ENCODE results near the gene VPS37B. TPM values are rescaled to one million over a fixed set of nuclear protein-coding genes. Genes with fewer than 3 reads are reported as not detected.
A peak's percentile ranks its signal among the peaks of the same experiment; 100 is the strongest.

VPS37B gene
- total and polyA plus RNA-seq, 2 of the 8 experiments (the other 6 are each of a cell fraction or from before 2014, with no cell fraction given), result 11.9 to 15.7 TPM

DNA sequence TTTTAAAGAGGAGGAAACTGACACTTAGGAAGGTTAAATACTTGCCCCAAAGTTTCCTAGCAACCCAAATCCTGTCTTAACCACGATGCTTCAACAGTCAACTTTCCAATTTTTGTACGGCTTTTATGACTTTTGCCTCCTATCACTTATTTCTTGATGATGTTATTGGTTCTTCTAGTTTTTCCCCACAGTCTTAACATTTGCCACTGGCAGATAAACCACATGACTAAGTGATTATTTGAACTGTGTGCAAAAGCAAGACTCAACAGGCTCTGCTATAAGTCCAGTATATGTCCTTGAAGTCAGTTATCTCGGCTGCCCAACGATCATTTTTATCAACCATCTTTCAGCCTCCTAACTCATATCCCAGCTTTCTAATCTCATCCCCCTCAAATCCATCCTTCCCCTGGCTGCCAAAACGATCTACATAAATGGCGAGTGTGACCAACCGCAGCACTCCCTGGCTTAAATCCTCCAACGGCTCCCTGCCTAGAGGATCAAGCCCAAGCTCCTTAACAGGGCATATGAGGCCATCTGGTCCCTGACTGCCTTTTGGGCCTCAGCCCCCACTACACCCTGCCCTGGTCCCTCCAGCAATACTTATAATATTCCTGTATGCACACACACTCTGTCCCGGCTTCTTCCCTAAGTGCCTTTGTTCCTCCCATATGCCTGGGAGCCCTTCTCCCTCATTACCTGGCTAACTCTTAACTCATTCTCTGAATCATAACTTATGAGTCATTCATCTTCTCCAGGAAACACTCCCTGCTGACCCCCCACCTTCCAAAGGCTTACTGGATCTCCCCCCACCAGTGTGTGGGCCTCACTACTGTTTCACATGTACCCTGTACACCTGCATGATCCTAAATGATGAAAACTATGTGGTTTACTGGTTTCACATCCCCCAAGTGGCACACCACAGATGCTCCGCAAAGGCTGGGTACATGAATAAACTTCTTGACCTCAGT is 8.8 kb downstream of the VPS37B start:
- 87% methylated on average over 10 of the region's 10 CpGs; no CpG with 5 or more reads in 1 of the 2 experiments for WGBS, 2 experiments (ENCODE audit: extremely low coverage in 1 of 2, insufficient coverage in 1 of 2, insufficient read length in 1 of 2, insufficient replicate concordance in 2 of 2, low coverage in 1 of 2, low lambda C conversion rate in 2 of 2, missing lambda C conversion rate in 1 of 2)
- POLR2A ChIA-PET (ENCODE audit: partially characterized antibody), result interaction anchor here (1.0 to 1.7 kb wide), 3 partner anchors 8 to 15 kb away, joined by 3 to 5 read pairs (median 4); no protein-coding TSS in a partner anchor
- Histone ChIP-seq H3K79me1 (ENCODE audit: low read depth, low read length) (peaks cover 5% of the 10 kb centered on the region; the same call in 1 of the 2 replicates), H2AK5ac (ENCODE audit: low read depth, low read length) (no peak overlapping the region), H2BK15ac (ENCODE audit: low read length) (no peak overlapping the region; the same call in 1 of the 2 replicates), H3K4me1 (replicated peaks in 1 of 4; ENCODE audit: control insufficient read depth in 3 of 4, insufficient read depth in 4 of 4, low read length in 3 of 4) (peaks cover 4 to 21% (median 11%) of the 10 kb centered on the region in 4 experiments), H3K36me3 (ENCODE audit: control insufficient read depth in 2 of 4, insufficient read depth in 4 of 4, low read length in 3 of 4) (no peaks in the 10 kb centered on the region), H3K4me2 (ENCODE audit: insufficient read depth in 1 of 2, low read depth in 2 of 2, low read length in 2 of 2) (no peak overlapping the region; a peak in 1 of 4 replicates), H3K4me3 (ENCODE audit: extremely low read depth in 1 of 4, insufficient read depth in 2 of 4, low read depth in 3 of 4, low read length in 4 of 4) (no peak overlapping the region), H4K91ac (replicated peaks; ENCODE audit: insufficient read length, low read length) (no peak overlapping the region), H3K79me2 (ENCODE audit: control insufficient read depth in 1 of 2, insufficient read depth in 2 of 2, low read length in 2 of 2) (peaks cover 0 to 50% of the 10 kb centered on the region in 2 experiments; a peak in 3 of 4 replicates), H3K14ac (ENCODE audit: insufficient read length) (no peak overlapping the region), H2BK20ac (ENCODE audit: low read length) (no peak overlapping the region), H2AFZ (ENCODE audit: low read length) (no peak overlapping the region), H4K8ac (ENCODE audit: extremely low read depth, insufficient read depth, low read length) (no peak overlapping the region), H3K56ac (replicated peaks; ENCODE audit: insufficient read length, low read depth, low read length) (no peak overlapping the region), H2BK120ac (replicated peaks; ENCODE audit: low read depth, low read length) (no peak overlapping the region), H2BK12ac (ENCODE audit: low read depth, low read length) (peak overlapping the region; percentile 20; the same call in 1 of the 2 replicates), H3K27ac (ENCODE audit: low read depth, low read length) (no peak overlapping the region), H3K27me3 (replicated peaks in 1 of 4; ENCODE audit: control insufficient read depth in 3 of 4, extremely low read depth in 1 of 4, insufficient read depth in 3 of 4, low read length in 3 of 4) (peaks cover 0 to 3% (median 0%) of the 10 kb centered on the region in 4 experiments; a peak in 3 of 7 replicates), H4K20me1 (replicated peaks in 1 of 2; ENCODE audit: control insufficient read depth in 1 of 2, insufficient read depth in 2 of 2, low read length in 2 of 2) (peaks cover 6 to 23% of the 10 kb centered on the region in 2 experiments), H3K9ac (replicated peaks in 1 of 4; ENCODE audit: extremely low read depth in 1 of 4, low read depth in 3 of 4, low read length in 3 of 4) (no peak overlapping the region), H3K18ac (ENCODE audit: extremely low read depth, low read length) (no peak overlapping the region), H4K5ac (ENCODE audit: insufficient read length, low read depth, low read length) (no peak overlapping the region), H3K23ac (ENCODE audit: insufficient read length) (no peak overlapping the region), H2BK5ac (ENCODE audit: low read depth, low read length) (no peak overlapping the region), H3K23me2 (ENCODE audit: low read depth, low read length) (no peaks in the 10 kb centered on the region; the same call in 1 of the 2 replicates), H3K9me3 (ENCODE audit: insufficient read depth in 2 of 2, low read depth in 1 of 2, low read length in 1 of 2) (no peaks in the 10 kb centered on the region), H3K4ac (replicated peaks; ENCODE audit: insufficient read length, low read depth, low read length) (no peak overlapping the region)
- CTCF ChIA-PET (ENCODE audit: partially characterized antibody), result interaction anchor here (1.2 to 2.3 kb wide), 7 partner anchors 7 to 83 kb away, joined by 3 to 8 read pairs (median 3); no protein-coding TSS in a partner anchor
- FAIRE-seq, result no peak
- no peak for TF ChIP-seq EP300 (IDR thresholded peaks at IDR 0.05; ENCODE audit: borderline replicate concordance in 1 of 2, low read depth in 2 of 2, low read length in 2 of 2)
- no peak for TF ChIP-seq GTF2F1 (IDR thresholded peaks at IDR 0.05; ENCODE audit: borderline replicate concordance, low read depth, low read length)
- no peak for DNase-seq (ENCODE audit: low read depth in 1 of 2, low spot score in 2 of 2)

Measured in H1 (cell line).